Measurements from ENCODE around the gene GNA12.
"Not testable (repeated sequence)": the region's sequence is repeated elsewhere in the genome, so short reads cannot be mapped to it uniquely, and the experiment has no call there.

GNA12 gene

DNA sequence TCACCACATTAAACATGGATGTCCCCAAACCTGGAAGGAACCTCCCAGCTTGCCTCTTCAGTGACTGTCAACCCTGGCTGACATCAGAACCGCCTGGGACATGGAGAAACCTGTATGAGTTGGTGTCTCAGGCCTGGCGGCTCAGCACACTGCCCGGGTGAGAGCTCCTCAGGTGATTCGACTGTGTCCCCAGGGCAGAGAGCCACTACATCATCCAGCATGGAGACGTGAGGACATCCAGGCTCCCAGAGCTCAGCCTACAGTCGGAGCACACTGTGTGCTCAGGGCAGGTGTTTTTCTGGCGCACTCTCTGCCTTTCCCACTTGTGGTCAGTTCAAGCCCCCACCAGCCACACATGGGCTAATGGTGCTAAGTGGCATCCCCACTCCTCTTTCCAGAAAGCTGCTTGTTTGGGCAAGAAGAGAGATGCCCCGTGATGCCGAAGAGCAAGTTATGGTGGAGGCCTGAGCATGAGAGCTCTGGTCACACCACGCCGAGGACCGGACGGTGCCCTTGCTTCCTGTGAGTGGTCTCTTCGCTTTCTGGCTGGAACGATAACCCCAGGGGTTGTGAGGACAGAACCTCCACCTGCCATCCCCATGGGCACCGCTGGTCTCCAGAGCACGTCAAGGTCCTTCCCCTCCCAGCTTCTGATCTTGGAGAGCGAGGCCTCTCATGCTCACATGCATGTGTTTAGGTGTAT is 117.6 kb downstream of the GNA12 start:
- TF ChIP-seq, protein P1, sequence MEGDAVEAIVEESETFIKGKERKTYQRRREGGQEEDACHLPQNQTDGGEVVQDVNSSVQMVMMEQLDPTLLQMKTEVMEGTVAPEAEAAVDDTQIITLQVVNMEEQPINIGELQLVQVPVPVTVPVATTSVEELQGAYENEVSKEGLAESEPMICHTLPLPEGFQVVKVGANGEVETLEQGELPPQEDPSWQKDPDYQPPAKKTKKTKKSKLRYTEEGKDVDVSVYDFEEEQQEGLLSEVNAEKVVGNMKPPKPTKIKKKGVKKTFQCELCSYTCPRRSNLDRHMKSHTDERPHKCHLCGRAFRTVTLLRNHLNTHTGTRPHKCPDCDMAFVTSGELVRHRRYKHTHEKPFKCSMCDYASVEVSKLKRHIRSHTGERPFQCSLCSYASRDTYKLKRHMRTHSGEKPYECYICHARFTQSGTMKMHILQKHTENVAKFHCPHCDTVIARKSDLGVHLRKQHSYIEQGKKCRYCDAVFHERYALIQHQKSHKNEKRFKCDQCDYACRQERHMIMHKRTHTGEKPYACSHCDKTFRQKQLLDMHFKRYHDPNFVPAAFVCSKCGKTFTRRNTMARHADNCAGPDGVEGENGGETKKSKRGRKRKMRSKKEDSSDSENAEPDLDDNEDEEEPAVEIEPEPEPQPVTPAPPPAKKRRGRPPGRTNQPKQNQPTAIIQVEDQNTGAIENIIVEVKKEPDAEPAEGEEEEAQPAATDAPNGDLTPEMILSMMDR (IDR thresholded peaks at IDR 0.05; ENCODE audit: extremely low read depth, missing control alignments) = no peak
- DNase-seq (ENCODE audit: low spot score) = no peak

DNA sequence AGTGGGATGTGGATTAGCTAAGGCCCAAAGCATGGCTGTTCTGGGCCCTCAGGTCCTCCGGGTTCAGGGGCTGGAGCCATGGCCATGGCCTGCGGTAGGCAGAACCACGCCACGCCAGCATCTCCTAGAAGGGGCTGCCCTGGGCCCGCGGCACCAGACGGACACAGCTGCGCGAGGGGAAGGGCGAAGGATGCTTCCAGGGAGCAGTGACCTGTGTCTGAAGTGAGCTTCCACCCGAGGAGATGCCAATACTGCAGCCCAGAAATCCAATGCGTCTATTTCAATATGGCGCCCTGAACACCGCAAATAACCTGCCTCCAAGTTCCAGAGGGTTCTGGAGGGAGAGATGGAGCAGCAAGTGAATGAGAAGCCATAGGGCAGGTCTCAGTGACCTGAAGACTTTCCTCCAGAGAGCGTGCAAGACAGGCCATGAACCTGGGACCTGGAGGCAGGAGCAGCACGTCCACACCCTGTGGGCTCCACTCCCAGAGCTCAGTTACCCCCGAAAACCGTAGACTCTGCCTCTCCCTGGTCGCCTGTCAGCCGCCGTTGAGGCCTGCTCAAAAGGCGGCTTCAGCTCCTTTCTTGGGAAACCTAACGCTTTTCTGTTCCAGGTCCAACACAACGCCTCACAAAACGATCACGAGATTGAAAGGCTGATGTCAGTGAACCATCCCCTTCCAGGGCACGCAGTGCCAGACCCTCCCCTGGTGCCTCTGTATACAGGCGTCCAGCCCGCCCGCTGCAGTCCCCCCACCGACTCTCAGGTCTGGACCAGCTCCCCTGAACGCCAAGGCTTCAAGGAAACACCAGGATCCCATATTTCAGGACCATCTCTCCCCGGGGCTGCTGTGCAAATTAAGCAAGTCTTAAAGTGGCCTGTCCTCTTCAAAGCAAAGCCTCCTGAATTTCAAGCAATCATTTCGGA is 118.7 kb downstream of the GNA12 start:
- DNase-seq (ENCODE audit: low spot score) = no peak
- TF ChIP-seq, protein P1 (IDR thresholded peaks at IDR 0.05; ENCODE audit: extremely low read depth, missing control alignments) = no peak

DNA sequence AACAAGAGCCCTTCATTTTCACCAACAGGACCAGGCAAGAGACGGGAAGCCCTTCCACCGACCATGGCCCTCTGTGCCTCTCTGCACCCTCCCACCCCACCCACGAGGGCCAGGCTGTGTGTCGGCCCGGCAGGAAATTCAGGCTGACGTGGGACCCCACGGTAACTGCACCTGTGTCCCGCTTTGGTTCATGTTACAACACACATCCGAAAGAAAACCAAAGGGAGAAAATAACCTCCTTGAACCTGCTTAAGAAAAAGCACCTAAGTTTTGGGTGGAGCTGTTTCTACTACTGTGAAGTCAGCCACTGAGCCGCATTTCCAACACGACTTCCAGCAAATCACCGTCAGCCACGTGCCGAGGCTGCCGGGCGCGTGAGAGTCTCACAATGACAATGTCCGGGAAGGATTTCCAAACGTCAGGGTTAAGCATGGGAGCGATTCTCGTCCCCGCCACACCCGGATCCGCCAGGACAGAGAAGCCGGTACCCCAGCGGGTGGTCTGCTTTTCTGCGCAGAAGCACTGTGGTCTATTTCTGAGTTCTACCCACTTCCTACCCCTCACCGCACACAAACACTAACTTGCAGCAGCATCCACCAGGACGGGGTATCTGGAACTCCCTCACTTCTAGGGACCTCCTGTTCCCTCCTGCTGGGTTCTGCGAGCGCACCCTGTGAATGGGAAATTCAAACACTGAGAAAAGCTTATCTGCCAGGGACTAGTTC is 119.5 kb downstream of the GNA12 start:
- DNase-seq (ENCODE audit: low spot score) = no peak
- TF ChIP-seq, protein P1 (IDR thresholded peaks at IDR 0.05; ENCODE audit: extremely low read depth, missing control alignments) = no peak

DNA sequence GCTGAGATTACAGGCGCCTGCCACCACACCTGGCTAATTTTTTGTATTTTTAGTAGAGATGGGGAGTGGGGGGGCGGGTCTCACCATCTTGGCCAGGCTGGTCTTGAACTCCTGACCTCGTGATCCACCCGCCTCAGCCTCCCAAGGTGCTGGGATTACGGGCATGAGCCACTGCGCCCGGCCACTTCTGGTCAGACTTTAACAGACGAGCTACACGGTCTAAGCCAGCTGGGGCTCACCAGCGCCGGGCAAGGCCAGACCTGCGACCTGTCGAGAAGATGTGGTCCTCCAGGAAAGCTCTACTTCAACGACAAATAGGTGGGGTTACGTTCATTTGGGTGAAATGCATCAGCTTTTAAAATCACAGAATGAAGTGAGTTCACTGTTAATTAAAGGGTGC is 120.1 kb downstream of the GNA12 start:
- not testable (repeated sequence) for DNase-seq (ENCODE audit: low spot score)

DNA sequence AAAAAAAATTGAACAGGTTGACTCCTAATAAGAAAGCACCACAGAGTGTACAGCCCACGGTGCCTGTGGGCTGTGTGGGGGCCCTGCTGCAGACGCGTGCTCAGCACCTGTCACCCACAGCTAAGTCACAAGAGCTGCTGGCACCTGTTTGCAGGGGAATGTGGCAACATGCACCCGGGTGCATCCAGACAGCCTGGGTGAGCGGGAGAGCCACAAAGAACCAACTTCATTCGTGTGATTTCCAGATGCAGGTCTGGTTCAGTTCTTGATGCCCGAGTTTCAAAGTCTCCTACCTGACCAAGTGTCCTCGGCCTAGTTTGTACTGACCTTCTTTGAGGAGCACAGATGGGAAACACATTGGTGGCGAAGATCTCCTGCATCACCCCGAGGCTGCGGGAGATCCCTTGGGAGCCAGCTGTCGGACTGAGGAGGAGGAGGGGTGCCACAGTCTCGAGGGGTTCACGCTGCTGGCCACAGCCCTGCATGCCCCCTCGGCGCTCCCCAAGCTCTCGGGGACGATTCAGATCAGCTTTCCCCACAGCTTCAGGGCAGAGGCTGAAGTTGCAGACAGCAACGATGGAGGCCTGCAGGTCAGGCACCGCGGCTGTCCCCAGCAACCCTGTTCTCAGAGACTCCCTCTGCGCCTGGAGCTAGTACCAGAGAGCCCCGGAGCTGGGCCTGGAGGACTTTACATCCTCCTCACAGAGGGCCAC is 120.8 kb downstream of the GNA12 start:
- no peak for DNase-seq (ENCODE audit: low spot score)
- TF ChIP-seq, protein P1 (IDR thresholded peaks at IDR 0.05; ENCODE audit: extremely low read depth, missing control alignments) = no peak

DNA sequence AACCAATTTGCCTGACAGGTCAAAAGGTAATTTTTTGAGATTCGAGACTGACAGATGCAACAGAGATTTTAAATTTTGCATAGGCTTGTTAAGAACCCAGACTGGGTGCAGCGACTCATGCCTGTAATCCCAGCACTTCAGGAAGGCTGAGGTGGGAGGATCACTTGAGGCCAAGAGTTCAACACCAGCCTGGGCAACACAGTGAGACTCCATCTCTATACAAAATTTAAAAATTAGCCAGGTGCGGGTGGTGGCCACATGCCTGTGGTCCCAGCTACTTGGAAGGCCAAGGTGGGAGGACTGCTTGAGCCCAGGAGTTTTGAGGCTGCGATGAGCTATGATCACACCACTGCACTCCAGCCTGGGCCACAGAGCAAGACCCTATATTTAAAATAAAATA is 121.5 kb downstream of the GNA12 start:
- no peak for DNase-seq (ENCODE audit: low spot score)
- TF ChIP-seq, protein P1 (IDR thresholded peaks at IDR 0.05; ENCODE audit: extremely low read depth, missing control alignments) = no peak

DNA sequence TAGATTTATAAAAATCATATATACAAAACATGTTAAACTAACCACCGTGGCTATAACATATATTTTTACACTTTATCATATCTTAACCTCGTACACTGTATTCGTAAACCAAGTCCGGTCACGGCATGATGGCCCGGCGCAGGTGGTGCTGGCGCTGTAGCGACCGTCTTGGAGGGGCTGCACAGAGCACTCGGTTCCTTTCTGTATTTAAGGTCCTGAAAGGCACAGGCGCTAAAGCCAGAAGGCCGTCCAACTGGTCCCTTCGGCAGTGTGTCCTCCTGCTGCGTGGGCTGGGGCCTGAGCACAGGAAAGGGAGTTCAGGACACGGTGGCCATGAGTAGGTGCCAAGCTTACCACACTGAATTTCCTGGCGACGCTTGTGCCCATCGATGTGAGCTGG is 122.3 kb downstream of the GNA12 start:
- TF ChIP-seq, protein P1 (IDR thresholded peaks at IDR 0.05; ENCODE audit: extremely low read depth, missing control alignments) = no peak
- DNase-seq (ENCODE audit: low spot score) = no peak
